ENCODE measurements around the gene JUNB.
"Not testable (repeated sequence)": the region's sequence is repeated elsewhere in the genome, so short reads cannot be mapped to it uniquely, and the experiment has no call there.

Gene JUNB

GRCh38 chr19:12804051-12804450 is 12.8 kb downstream of the JUNB start:
- DNase-seq (ENCODE audit: low read depth in 2 of 2): no peak

- DNase-seq (ENCODE audit: low read depth in 2 of 2): peak; percentile 78 to 82
These were observed 15.2 kb downstream of the JUNB start, which contains the start of gene RNASEH2A for GRCh38 chr19:12806242-12807081. Gene RNASEH2A, plus strand, starts transcription at chr19:12806584. Its CDS starts 90 bp downstream, at chr19:12806674.

- no peak for DNase-seq (ENCODE audit: low read depth in 2 of 2)
These were observed 23.8 kb downstream of the JUNB start for GRCh38 chr19:12815088-12815487.

GRCh38 chr19:12817188-12817587 is 25.9 kb downstream of the JUNB start:
- DNase-seq (ENCODE audit: low read depth in 2 of 2): not testable (repeated sequence)

GRCh38 chr19:12817810-12818209 is 26.5 kb downstream of the JUNB start:
- not testable (repeated sequence) for DNase-seq (ENCODE audit: low read depth in 2 of 2)

- no peak for DNase-seq (ENCODE audit: low read depth in 2 of 2)
These were observed 30.5 kb downstream of the JUNB start for GRCh38 chr19:12821761-12822160.

GRCh38 chr19:12825254-12826131 is 34.2 kb downstream of the JUNB start:
- DNase-seq (ENCODE audit: low read depth in 2 of 2): no peak

- no peak for DNase-seq (ENCODE audit: low read depth in 2 of 2)
These were observed 37.2 kb downstream of the JUNB start for GRCh38 chr19:12828494-12828893.

GRCh38 chr19:12833418-12833737 is 42.1 kb downstream of the JUNB start:
- no peak for DNase-seq (ENCODE audit: low read depth in 2 of 2)

- no peak for DNase-seq (ENCODE audit: low read depth in 2 of 2)
These were observed 42.7 kb downstream of the JUNB start for GRCh38 chr19:12833738-12834565.

GRCh38 chr19:12834566-12834943 is 43.3 kb downstream of the JUNB start, which contains the start of gene RTBDN:
Gene RTBDN, minus strand, starts transcription at chr19:12834579. Its CDS starts 4,600 bp downstream, at chr19:12829979.
- DNase-seq (ENCODE audit: low read depth in 2 of 2): no peak

GRCh38 chr19:12834976-12835757 is 43.9 kb downstream of the JUNB start:
- no peak for DNase-seq (ENCODE audit: low read depth in 2 of 2)

- no peak for DNase-seq (ENCODE audit: low read depth in 2 of 2)
These were observed 45.2 kb downstream of the JUNB start for GRCh38 chr19:12836529-12836863.

GRCh38 chr19:12837225-12837624 is 45.9 kb downstream of the JUNB start:
- DNase-seq (ENCODE audit: low read depth in 2 of 2): no peak

- peak in 1 of 2 donors; percentile 38 for DNase-seq (ENCODE audit: low read depth in 2 of 2)
These were observed 47.0 kb downstream of the JUNB start, which contains the start of gene MAST1 for GRCh38 chr19:12838182-12838885. Gene MAST1, plus strand, starts transcription at chr19:12838515. Its CDS starts 58 bp downstream, at chr19:12838573.

- no peak for DNase-seq (ENCODE audit: low read depth in 2 of 2)
These were observed 47.8 kb downstream of the JUNB start for GRCh38 chr19:12838886-12839756.

GRCh38 chr19:12840091-12841079 is 49.1 kb downstream of the JUNB start:
- peak in 1 of 2 donors; percentile 66 for DNase-seq (ENCODE audit: low read depth in 2 of 2)

- DNase-seq (ENCODE audit: low read depth in 2 of 2): no peak
These were observed 49.8 kb downstream of the JUNB start for GRCh38 chr19:12841094-12841493.

Measured in stimulated activated CD8-positive, alpha-beta memory T cell treated with anti-CD3 and anti-CD28 coated beads, Interleukin-2, amount 100 ng/mL, for 48 hours (primary cell).